DMS114 treated with DMSO at 0.1 percent for 48 hours (cell line): ENCODE data around the gene F13B.
"Not testable (repeated sequence)": the region's sequence is repeated elsewhere in the genome, so short reads cannot be mapped to it uniquely, and the experiment has no call there.

ENCODE experiments used
- DNase-seq: peaks from one replicate; lab custom pipeline; 2025; ENCODE audit not compliant: unreplicated experiment; lab: John Stamatoyannopoulos, UW

F13B gene, protein sequence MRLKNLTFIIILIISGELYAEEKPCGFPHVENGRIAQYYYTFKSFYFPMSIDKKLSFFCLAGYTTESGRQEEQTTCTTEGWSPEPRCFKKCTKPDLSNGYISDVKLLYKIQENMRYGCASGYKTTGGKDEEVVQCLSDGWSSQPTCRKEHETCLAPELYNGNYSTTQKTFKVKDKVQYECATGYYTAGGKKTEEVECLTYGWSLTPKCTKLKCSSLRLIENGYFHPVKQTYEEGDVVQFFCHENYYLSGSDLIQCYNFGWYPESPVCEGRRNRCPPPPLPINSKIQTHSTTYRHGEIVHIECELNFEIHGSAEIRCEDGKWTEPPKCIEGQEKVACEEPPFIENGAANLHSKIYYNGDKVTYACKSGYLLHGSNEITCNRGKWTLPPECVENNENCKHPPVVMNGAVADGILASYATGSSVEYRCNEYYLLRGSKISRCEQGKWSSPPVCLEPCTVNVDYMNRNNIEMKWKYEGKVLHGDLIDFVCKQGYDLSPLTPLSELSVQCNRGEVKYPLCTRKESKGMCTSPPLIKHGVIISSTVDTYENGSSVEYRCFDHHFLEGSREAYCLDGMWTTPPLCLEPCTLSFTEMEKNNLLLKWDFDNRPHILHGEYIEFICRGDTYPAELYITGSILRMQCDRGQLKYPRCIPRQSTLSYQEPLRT

DNA sequence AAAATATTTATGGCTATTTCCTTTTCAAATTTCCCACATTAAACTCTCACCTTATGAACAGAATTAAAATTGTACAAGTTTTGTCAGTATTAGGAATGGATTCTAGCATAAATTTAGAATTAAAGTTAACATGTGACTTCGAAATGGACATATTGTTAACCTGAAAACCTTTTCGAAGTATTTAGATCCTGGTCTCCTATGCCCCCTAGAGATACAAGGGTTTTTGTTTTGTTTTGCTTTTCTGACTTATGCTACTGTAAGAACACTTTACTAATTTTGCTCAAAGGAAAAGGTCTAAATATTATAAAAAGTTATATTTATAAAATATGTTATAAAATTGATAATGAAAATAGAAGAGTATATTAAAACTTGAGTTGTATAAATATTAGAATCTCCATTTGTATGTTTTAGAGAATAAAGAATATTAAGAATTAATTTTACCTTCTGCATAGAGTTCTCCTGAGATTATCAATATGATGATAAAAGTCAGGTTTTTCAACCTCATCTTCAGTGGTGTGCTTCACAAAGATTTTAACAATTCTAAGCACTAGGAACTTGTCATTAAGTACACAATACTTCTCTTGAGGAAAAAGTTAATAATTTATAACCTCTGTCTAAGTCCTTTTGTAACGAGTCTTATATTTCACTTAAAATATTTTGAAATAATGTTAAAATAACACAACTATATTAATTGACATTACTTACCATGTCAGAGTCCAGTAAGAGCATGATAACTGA lies at the start of gene F13B:
Gene F13B (minus strand): TSS at position 542 of the 738 bp plus-strand sequence. CDS start 37 bp downstream, at position 505.
- no peak for DNase-seq

DNA sequence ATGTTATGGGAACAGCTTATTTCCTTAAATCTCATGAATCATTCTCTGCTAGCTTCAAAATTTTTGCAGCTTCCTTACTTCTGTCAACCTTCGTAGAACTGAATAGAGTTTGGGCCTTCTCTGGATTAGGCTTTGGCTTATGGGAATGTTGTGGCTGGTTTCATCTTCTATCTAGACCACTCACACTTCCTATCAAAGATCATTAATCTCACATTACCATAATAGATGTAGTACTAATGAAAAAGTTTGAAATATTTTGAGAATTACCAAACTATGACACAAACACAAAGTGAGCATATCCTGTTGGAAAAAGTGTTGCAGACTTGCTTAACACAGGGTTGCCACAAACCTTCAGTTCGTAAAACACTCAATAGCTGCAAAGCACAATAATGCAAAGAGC lies 49.1 kb upstream of the F13B start:
- no peak for DNase-seq

DNA sequence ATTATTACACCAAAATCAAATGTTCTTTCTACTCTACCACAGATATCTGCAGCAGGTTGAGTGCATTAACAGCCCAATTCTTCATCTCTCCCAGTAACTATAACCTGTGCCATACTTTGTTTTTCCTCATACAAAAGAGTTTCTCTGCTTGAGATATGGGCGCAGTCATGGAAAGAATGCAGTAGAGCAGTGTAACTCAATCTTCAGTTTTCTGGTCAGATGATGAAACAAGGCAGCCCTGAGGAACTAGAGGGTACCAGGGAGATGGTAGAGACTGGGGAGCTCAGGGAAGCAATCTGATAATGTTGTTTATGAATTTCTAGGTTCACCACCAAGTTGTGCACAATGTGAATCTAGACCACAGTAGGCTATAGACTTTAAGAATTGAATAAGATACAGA lies 39.8 kb upstream of the F13B start:
- DNase-seq: no peak

DNA sequence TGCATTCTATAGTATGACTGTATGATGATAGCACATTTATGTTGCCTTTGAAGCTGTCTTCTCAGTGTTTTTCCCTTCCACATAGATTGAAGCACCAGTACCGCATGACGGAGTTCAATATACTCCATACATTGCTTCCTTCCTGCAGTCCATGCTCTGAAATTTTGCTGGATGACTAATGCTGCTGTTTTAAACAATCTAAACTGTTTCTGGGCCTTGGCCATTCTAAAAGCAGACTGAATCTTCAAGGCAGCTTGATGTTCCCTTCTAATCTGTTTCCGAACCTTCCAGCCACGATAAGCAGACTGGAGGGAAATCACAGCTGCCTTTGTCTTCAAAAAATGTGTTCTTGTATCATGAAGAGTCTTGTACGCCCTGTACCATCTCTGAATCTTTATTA lies 36.2 kb upstream of the F13B start:
- DNase-seq: no peak

DNA sequence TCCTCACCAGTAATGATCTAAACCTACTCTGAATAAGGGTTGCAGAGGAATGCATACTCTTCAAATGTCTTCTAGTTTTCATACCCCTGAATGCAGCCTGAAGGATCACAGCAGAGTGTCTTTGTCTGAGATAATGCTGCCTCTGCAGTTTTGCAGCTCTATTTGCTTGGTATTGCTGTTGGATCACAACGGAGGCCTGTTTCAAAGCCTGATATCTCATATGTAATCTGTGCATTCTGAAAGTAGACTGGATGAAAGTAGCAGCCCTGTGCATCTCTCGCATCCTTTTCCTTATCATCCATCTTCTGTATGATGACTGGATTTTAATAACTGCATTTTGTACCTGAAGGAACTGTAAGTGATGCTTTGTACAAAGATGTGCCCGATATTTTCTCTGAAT lies 34.9 kb upstream of the F13B start:
- no peak for DNase-seq

DNA sequence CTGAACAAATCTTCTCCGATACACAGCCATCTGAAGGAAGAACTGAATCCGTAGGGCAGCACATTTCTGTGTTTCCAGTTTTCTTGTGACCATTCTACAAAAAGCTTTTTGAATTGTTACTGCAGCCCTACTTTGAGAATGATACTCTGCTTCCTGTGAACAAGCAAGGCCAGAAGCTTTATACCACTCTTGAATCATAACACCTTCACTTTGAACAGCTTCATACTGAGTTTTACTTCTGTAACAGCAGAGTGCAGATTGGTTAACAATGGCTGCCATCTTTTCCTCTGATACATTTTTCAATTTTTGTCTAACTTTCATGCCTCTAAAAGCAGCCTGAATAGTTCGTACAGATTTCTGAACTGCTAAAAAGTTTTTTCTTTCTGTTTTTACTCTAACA lies 33.6 kb upstream of the F13B start:
- no peak for DNase-seq

DNA sequence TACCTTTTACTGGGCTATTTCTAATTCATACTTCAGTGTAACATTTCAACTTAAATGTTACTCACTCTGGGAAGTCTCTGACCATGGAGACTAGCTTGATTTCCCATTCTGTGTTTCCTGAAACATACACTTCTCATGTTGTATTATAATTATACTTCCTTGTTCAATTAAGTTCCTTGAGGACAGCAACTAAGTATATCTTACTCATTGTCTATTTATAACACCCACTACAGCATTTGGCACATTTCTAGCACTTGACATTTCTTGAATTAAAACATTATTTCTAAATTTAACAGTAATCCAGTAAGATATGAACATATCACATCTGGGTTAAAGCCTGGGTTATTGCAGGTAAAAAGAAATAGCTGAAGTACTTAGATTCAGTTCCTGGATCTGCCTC lies 32.4 kb upstream of the F13B start:
- DNase-seq: no peak

DNA sequence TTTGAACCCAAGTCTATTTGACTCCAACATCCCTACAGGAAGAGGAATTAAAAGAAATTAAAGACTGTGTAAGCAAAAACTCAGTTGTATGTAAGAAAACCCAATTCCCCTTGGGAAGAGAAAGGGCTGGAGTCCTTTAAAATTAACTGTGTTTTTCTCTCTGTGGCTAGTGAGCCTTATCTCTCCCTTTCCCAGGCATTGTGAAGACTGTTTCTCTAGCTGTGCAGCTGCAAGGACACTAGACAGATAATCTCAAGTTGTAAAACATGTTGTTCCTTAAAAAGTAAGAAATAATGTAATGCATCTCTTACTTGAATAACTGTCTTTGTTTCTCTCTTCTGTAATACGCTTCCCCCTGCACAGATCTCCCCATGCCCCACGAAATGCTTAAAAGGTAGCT lies 29.9 kb upstream of the F13B start:
- DNase-seq: not testable (repeated sequence)

DNA sequence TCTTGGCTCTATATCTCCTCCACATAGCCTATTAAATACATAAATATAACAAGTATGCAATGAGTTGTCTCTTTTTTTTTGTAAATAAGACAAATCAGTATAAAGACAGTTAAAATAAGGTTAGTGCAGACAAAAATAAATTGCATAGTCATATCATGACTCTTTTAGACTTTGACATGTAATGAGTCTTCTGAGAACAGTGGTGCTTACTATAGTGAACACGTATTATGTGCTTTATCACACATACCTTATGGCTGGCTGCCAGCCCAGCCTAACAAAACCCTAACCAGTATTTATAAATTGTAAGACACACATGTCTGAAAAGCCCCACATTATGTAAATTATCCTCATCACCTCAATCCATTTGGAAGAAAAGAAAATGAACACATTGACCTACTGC lies 29.1 kb upstream of the F13B start:
- DNase-seq: no peak

DNA sequence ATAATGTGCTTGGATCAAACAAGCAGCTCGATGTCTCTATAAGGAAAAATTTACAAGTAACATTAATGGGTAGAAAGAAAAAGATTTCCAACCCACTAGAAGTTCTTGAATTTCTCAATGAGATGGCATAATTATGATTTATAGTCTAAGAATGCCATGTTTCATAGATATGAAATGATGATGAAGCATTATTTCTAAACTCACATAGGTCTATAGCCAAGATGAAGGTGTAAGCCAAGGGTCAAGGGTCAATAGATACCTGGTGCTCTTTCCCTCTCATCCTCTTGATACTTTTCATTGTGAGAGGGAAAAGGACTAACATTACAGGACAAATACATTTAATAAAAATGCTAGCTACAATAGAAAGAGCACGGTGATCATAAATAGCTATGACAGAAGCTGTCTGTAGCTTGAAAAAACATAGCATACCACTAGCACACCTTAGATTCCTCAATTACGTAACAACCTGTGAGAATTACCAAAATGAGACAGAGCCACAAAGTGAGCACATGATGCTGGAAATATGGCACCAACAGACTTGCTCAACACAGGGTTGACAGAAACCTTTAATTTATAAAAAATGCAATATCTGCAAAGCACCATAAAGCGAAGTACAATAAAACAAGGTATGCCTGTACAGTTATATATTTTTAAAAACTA lies 26.3 kb upstream of the F13B start:
- DNase-seq: no peak

DNA sequence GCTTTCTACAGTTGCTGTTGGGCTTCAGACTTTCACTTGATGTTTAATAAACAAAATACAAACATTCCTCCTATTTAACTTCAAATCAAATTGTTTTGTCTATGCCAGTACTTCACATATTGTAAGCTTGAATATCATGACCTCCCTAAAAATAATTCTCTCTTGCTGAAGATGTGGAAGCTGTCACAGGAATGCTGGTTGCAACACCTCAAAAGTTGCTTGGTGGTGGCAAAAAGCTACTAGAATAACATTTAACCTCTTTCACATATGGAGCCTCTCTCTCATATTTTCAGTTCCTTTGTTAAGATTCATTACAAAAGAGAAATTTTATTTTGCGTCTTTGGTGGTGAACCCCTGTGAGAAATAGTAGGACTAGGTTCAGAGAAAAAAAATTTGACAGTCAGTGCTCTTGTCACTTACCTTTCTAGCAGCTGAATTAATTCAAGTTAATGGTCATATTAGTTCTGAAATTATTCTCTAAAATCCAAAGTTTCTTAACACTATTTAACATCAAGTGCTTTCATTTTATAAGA lies 25.5 kb upstream of the F13B start:
- DNase-seq: no peak

DNA sequence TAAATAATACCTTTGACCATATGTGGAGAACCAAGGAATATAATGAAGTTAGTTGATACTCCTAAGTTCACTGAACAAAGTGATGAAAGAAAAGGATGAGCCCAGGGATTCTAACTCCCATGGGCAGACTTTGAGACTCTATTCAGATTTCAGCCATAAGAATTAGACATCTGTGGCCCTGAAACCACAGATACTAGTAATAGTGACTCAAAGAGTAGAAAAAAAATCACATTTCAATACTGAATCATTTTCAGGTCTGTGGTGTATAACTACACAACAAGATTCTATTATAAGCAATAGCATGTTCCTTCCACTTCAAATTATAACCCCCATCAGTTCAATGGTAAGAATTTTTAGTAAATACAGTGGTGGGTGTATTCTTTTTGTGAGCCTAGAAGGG lies 16.4 kb upstream of the F13B start:
- DNase-seq: no peak

DNA sequence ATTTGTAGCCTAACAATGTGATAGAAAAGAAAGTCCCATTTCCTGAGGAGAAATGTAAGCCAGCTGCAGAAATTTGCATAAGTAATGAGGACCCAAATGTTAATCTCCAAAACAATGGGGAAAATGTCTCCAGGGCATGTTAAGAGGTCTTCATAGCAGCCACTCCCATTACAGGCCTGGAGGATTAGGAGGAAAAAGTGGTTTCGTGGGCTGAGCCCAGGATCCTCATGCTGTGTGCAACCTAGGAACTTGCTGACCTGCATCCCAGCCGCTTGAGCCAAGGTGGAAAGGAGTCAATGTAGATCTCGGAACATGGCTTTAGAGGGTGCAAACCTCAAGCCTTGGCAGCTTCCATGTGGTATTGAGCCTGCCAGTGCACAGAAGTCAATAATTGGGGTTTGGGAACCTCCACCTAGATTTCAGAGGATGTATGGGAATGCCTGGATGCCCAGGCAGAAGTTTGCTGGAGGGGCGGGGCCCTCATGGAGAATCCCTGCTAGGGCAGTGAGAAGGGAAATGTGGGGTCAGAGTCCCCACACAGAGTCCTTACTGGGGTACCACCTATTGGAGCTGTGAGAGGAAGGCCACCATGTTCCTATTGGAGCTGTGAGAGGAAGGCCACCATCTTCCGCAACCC lies 14.2 kb upstream of the F13B start:
- DNase-seq: no peak

DNA sequence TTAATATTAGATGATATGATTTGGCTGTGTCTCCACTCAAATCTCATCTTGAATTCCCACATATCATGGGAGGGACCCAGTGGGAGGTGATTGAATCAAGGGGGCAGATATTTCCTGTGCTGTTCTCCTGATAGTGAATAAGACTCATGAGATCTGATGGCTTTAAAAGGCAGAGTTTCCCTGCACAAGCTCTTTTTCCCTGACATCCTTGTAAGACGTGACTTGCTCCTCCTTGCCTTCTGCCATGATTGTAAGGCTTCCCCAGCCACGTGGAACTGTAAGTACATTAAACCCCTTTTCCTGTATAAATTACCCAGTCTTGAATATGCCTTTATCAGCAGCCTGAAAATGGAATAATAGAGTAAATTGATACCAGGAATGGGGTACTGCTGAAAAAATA lies 13.3 kb upstream of the F13B start:
- no peak for DNase-seq

DNA sequence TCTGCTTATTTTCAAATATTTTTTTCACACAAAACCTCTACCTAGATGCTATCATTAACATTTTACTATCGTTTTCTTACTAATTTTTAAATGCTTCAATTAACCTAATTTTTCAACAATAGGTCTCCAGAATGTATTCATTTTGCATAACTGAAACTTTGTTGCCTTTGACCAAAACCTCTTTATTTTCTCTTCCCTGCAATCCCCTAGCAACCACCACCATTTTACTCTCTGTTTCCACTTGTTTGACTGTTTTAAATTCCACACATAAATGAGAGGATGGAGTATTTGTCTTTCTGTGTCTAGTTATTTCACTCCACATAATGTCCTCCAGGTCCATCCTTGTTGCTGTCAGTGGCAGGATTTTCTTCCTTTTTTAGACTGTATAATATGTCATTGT lies 9.5 kb upstream of the F13B start:
- no peak for DNase-seq

DNA sequence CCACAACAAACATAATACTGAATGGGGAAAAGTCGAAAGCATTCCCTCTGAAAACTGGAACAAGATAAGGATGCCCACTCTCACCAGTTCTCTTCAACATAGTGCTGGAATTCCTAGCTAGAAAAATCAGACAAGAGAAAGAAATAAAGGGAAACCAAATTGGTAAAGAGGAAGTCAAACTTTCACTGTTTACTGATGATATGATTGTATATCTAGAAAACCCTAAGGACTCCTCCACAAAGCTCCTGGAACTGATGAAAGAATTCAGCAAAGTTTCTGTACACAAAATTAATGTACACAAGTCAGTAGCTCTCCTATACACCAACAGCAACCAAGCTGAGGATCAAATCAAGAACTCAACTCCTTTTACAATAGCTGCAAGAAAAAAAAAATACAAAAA lies 6.9 kb upstream of the F13B start:
- no peak for DNase-seq

DNA sequence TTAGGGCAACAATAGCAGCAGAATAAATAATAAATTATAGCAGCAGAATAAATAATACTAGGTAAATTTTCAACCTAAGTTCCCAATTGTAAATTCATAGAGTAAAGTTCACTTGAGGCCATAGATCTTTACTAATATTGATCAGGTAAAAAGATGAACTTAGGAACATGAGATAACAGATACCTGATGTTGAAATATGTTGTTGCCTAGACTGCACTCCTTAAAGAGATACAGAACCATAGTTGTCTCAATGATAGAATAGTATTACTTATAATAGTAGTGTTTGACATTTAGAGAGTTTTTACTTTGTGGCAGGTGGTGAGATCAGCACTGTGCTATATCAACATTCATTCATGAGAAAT lies 378 bp upstream of the F13B start:
- DNase-seq: no peak

DNA sequence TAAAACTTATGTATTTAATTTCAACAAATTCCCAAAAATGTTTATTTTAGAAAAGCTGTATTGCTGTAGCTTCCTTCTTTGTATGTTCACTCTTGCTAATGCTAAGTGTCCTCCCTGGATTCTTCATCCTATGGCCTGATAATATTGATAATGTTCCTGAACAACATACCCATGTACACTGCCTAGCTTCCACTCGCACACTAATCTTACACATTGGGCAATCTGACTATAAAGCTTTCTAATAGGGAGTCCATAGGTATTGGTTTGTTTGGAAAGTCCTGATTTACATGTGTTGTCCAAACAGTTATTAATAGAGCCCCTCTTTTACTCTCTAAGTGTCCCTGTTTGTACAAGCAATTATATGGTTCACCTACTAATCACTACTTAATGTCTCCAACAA lies 783 bp downstream of the F13B start:
- no peak for DNase-seq

DNA sequence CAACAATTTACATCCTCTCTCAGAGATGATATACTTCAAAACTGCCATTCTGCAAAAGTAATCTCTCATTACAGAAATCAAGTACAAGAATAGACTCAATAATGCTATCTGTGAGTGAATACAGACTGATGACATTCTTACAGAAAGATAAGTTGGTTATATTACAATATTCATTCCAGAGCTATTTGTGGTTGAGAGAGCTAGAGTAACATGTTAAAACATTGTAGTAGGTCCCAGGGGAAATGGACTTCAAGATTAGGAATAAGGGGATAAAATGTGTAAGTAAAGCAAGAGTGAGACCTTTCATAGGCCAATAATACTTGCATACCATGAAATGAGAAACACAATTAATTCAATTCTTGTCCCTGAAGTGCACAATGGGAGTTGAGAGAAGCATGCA lies 1.5 kb downstream of the F13B start:
- DNase-seq: no peak

DNA sequence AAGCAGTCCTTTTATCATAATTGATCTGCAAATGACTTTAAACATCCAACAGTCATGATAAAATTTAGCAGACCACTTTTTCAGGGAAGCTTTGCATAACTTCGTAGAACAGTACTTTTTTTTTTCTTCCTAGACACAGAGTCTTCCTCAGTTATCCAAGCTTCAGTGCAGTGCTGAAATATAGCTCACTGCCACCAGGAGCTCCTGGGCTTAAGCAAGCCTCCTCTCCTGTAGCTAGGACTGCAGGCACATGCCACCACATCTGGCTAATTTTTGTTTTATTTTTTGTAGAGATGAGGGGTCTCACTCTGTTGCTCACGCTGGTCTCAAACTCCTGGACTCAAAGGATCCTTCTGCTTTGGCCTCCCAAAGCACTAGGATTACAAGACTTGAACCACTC lies 3.8 kb downstream of the F13B start:
- DNase-seq: no peak

DNA sequence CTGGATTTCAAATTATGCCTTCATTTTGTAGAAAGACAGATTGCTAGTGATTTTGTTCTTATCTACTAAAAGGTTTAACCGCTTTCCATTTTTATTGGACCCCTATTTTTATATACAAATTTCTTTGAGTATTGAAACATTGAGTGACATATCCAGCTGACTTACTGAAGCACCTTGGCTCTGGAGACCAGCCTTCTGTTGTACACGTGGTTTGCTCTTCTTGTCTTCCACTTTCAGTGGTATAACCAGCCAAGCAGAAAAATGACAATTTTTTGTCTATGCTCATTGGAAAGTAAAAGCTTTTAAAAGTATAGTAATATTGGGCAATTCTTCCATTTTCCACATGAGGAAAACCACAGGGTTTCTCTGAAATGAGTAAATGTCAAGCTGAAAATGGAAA lies 4.4 kb downstream of the F13B start:
- no peak for DNase-seq
